HCT116 (cell line): ENCODE results near the gene ALDH1A2. TPM values are rescaled to one million over a fixed set of nuclear protein-coding genes. Genes with fewer than 3 reads are reported as not detected.

Source experiments
- ATAC-seq: fragments of 200-7000 bp; cut with Tn5 transposase; 2 replicates; pipeline ENCODE4 v1.9.1; 2020; ENCODE audit warnings: mild to moderate bottlenecking, moderate library complexity
- BruUV-seq: library from RNA; stranded (reverse); fragments of 400-500 nt; replicated peaks from 2 replicates; lab custom pipeline; 2021; lab: Mats Ljungman, UMichigan
- CTCF ChIA-PET: fragments of 300-600 bp; sonication (Branson Sonifier 250); formaldehyde crosslinking; loops from one replicate; lab custom pipeline; 2021; ENCODE audit warnings: antibody characterized with exemption; lab: Charles Lee
- POLR2A ChIA-PET: fragments of 300-600, 350-600 bp; sonication (Branson Sonifier 250); formaldehyde crosslinking; loops from one replicate; lab custom pipeline; 2021; ENCODE audit warnings: antibody characterized with exemption; lab: Charles Lee
- RAD21 ChIA-PET, 2 experiments: fragments of 300-600 bp; sonication (Branson Sonifier 250); formaldehyde crosslinking; loops; one replicate each; lab custom pipeline; 2023; ENCODE audit warnings: low total read pairs in 2 of 2; ENCODE audit not compliant: uncharacterized antibody in 2 of 2, unreplicated experiment in 2 of 2, low non-redundant PET in 1 of 2; lab: Charles Lee
- DNase-seq: peaks from one replicate; pipeline ENCODE4 v3.0.0-alpha.2; 2010; ENCODE audit warnings: low read depth, low spot score
- H2AFZ ChIP-seq: fragments of 200-600 bp; shearing (Covaris generic), sonication (generic); 2 replicates; pipeline ENCODE4 v1.6.1; 2017; ENCODE audit warnings: low read depth, mixed run types, mixed read lengths, antibody characterized with exemption, low read length; ENCODE audit not compliant: poor library complexity, severe bottlenecking
- H3K27ac ChIP-seq: 2 replicates; pipeline ENCODE4 v1.5.1; 2012; ENCODE audit warnings: low read depth, low read length
- H3K27me3 ChIP-seq: fragments of 200-600 bp; sonication (generic); 2 replicates; pipeline ENCODE4 v1.6.1; 2016; ENCODE audit warnings: mixed run types, low read length, mixed read lengths; ENCODE audit not compliant: insufficient read depth
- H3K36me3 ChIP-seq, 2 experiments: fragments of 200-500 bp in 1 of 2; fragments of 200-600 bp in 1 of 2; sonication (Bioruptor generic) in 1 of 2; sonication (generic) in 1 of 2; 2 replicates each; pipeline versions ENCODE4 v1.5.1 to v1.6.1; 2014 to 2016; ENCODE audit warnings: low read length in 2 of 2, inconsistent platforms in 1 of 2, mixed read lengths in 1 of 2, mixed run types in 1 of 2; ENCODE audit not compliant: insufficient read depth in 2 of 2, control insufficient read depth in 1 of 2
- H3K4me1 ChIP-seq, 2 experiments: fragments of 200-600 bp in 1 of 2; sonication (generic) in 1 of 2; 2 replicates each; pipeline versions ENCODE4 v1.5.1 to v1.6.1; 2012 to 2017; ENCODE audit warnings: low read length in 2 of 2, inconsistent platforms in 1 of 2, mild to moderate bottlenecking in 1 of 2, mixed read lengths in 1 of 2, mixed run types in 1 of 2, moderate library complexity in 1 of 2; ENCODE audit not compliant: insufficient read depth in 2 of 2, control insufficient read depth in 1 of 2
- H3K4me2 ChIP-seq: fragments of 200-600 bp; sonication (generic); 2 replicates; pipeline ENCODE4 v1.6.1; 2017; ENCODE audit warnings: mixed run types, low read length, mixed read lengths
- H3K4me3 ChIP-seq, 2 experiments: fragments of 200-600 bp in 1 of 2; sonication (generic) in 1 of 2; replicated peaks in 1 of 2; 2 replicates each; pipeline ENCODE4 v1.5.1; 2011 to 2016; ENCODE audit warnings: low read length in 2 of 2, control low read depth in 1 of 2, low read depth in 1 of 2, mild to moderate bottlenecking in 1 of 2, mixed read lengths in 1 of 2, mixed run types in 1 of 2
- H3K79me2 ChIP-seq: fragments of 200-600 bp; sonication (generic); 2 replicates; pipeline ENCODE4 v1.6.1; 2017; ENCODE audit warnings: mild to moderate bottlenecking, mixed run types, low read length, moderate library complexity, mixed read lengths; ENCODE audit not compliant: insufficient read depth
- H3K9ac ChIP-seq: fragments of 200-600 bp; sonication (generic); 2 replicates; pipeline ENCODE4 v1.6.1; 2016; ENCODE audit warnings: low read length, mixed read lengths
- H3K9me2 ChIP-seq: fragments of 200-600 bp; sonication (generic), shearing (Covaris generic); 2 replicates; pipeline ENCODE4 v1.6.1; 2017; ENCODE audit warnings: mixed run types, mild to moderate bottlenecking, moderate library complexity; ENCODE audit not compliant: insufficient read depth
- H3K9me3 ChIP-seq, 2 experiments: fragments of 200-500 bp in 1 of 2; fragments of 200-600 bp in 1 of 2; sonication (Bioruptor generic) in 1 of 2; sonication (generic) in 1 of 2; 2 replicates each; pipeline ENCODE4 v1.6.1; 2014 to 2017; ENCODE audit warnings: low read length in 2 of 2, mixed read lengths in 2 of 2, inconsistent platforms in 1 of 2, low read depth in 1 of 2, mild to moderate bottlenecking in 1 of 2, mixed run types in 1 of 2, moderate library complexity in 1 of 2; ENCODE audit not compliant: control insufficient read depth in 1 of 2, insufficient read depth in 1 of 2
- H4K20me1 ChIP-seq: fragments of 200-600 bp; sonication (generic), shearing (Covaris generic); 2 replicates; pipeline ENCODE4 v1.6.1; 2017; ENCODE audit warnings: mixed run types, mild to moderate bottlenecking, moderate library complexity; ENCODE audit not compliant: insufficient read depth
- ATF3 ChIP-seq: IDR thresholded peaks from 2 replicates; pipeline ENCODE4 v1.6.1; 2012
- EGR1 ChIP-seq: IDR thresholded peaks from 2 replicates; pipeline ENCODE4 v1.6.1; 2012; ENCODE audit warnings: low read depth
- EZH2 ChIP-seq: fragments of 200-600 bp; sonication (generic); IDR thresholded peaks from 2 replicates; pipeline ENCODE4 v1.6.1; 2017; ENCODE audit warnings: antibody characterized with exemption, mixed run types
- EZH2phosphoT487 ChIP-seq: fragments of 200-600 bp; IDR thresholded peaks from 2 replicates; pipeline ENCODE4 v1.6.1; 2018; ENCODE audit warnings: antibody characterized with exemption, borderline replicate concordance
- FOSL1 ChIP-seq: IDR thresholded peaks from 2 replicates; pipeline ENCODE4 v1.6.1; 2012; ENCODE audit warnings: low read depth
- JUND ChIP-seq: IDR thresholded peaks from 2 replicates; pipeline ENCODE4 v1.6.1; 2012
- POLR2A ChIP-seq: IDR thresholded peaks from 2 replicates; pipeline ENCODE4 v1.7.0; 2011; ENCODE audit warnings: borderline replicate concordance; ENCODE audit not compliant: insufficient read depth, insufficient read length; ENCODE audit errors: extremely low read depth
- RAD21 ChIP-seq: IDR thresholded peaks from 2 replicates; pipeline ENCODE4 v1.6.1; 2012; ENCODE audit warnings: low read depth, mild to moderate bottlenecking
- REST ChIP-seq: IDR thresholded peaks from 2 replicates; pipeline ENCODE4 v1.6.1; 2012; ENCODE audit warnings: low read depth
- SP1 ChIP-seq: IDR thresholded peaks from 2 replicates; pipeline ENCODE4 v1.6.1; 2012; ENCODE audit warnings: low read depth
- ZBTB33 ChIP-seq: IDR thresholded peaks from 2 replicates; pipeline ENCODE4 v1.6.1; 2011; ENCODE audit warnings: mild to moderate bottlenecking, low read length, moderate library complexity; ENCODE audit not compliant: insufficient replicate concordance; ENCODE audit errors: extremely low read depth
- ZFX ChIP-seq: fragments of 450-650 bp; IDR thresholded peaks from 2 replicates; pipeline ENCODE4 v1.6.1; 2017
- ZNF274 ChIP-seq: fragments of 200-500 bp; sonication (Bioruptor generic); IDR thresholded peaks from 2 replicates; pipeline ENCODE4 v1.6.1; 2014; ENCODE audit warnings: mild to moderate bottlenecking, low read depth, low read length, inconsistent platforms
- intact Hi-C: fragments of 100-400 bp; cut with micrococcal nuclease; formaldehyde crosslinking; loops from 2 replicates; pipeline ENCODE4 v1.10.0; 2022
- total RNA-seq: library from RNA; stranded (reverse); gene quantifications from one replicate; pipeline ENCODE4 v1.2.1, GENCODE V29; 2021; ENCODE audit not compliant: unreplicated experiment
- TF ChIP-seq, protein P1 (sequence below): IDR thresholded peaks from 2 replicates; pipeline ENCODE4 v1.6.1; 2012

The ALDH1A2 gene
- total RNA-seq, 1 experiment from 2014 or later = 1.7 TPM

DNA sequence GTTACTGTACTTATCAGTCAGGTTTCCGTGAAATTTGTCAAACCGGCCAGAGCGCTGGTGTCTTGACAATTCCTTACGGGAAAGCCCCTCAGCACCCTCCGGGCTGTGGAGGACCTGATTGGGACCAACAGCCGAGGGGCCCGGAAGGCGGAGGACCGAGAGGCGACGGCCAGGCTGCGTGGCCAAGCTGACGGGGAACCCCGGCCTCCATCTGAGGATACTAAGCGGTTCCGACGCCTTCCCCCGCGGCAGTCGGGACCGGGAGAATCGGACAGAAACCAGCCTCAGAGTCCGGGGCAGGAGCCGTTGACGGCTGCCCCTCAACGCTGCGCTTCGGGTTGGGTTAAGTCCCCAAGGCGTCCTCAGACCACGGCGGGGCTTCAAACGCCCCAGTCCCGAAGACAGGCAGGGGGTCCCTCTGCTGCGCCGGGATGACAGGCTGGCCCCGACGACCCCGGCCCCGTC, 499 bp downstream of the ALDH1A2 start:
- CTCF ChIA-PET = no interaction called here
- intact Hi-C loops = no loop called here
- H3K4me3 ChIP-seq = no peak overlapping the region

More for the DNA sequence above, 499 bp downstream of the ALDH1A2 start:
- Histone ChIP-seq H3K27me3 (no peaks in the 10 kb centered on the region), H3K9ac (no peak overlapping the region), H3K4me1 (peaks cover 0 to 7% of the 10 kb centered on the region in 2 experiments; a peak in 1 of 4 replicates), H3K79me2 (no peaks in the 10 kb centered on the region), H4K20me1 (no peaks in the 10 kb centered on the region), H3K4me2 (no peak overlapping the region), H3K36me3 (no peaks in the 10 kb centered on the region), H3K9me2 (no peaks in the 10 kb centered on the region), H2AFZ (no peak overlapping the region), H3K27ac (no peak overlapping the region), H3K9me3 (no peaks in the 10 kb centered on the region)
- ChIA-PET POLR2A (no interaction called here), RAD21 (no interaction called here)
- ATAC-seq (no peak), DNase-seq (no peak)
- BruUV-seq = no TSS peak
- TF ChIP-seq FOSL1 = no peak
- no peak for TF ChIP-seq REST
- no peak for TF ChIP-seq ATF3
- TF ChIP-seq ZFX = no peak
- no peak for TF ChIP-seq EZH2phosphoT487
- no peak for TF ChIP-seq JUND
- TF ChIP-seq ZNF274 = no peak
- TF ChIP-seq, protein P1, sequence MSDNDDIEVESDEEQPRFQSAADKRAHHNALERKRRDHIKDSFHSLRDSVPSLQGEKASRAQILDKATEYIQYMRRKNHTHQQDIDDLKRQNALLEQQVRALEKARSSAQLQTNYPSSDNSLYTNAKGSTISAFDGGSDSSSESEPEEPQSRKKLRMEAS = no peak
- no peak for TF ChIP-seq EZH2
- TF ChIP-seq ZBTB33 = no peak
- TF ChIP-seq EGR1 = no peak
- no peak for TF ChIP-seq POLR2A
- TF ChIP-seq SP1 = no peak
- TF ChIP-seq RAD21 = no peak
- TF ChIP-seq, all 23 proteins: peak for 0
